ENCODE data around the gene FEV. TPM values are rescaled to one million over a fixed set of nuclear protein-coding genes. Genes with fewer than 3 reads are reported as not detected.
A peak's percentile ranks its signal among the peaks of the same experiment; 100 is the strongest.

The FEV gene
- total RNA-seq, 2 donors from 2014 or later: 1.8 to 25.9 TPM

GRCh38 chr2:219009294-219009693 is 24.3 kb upstream of the FEV start:
- Histone ChIP-seq H3K36me3 (no peaks in the 10 kb centered on the region), H3K9me3 (no peaks in the 10 kb centered on the region), H3K27me3 (replicated peaks; ENCODE audit: insufficient read depth) (no peaks in the 10 kb centered on the region), H3K4me3 (no peak overlapping the region), H3K4me1 (replicated peaks) (no peaks in the 10 kb centered on the region), H3K27ac (no peak overlapping the region)
- no peak for TF ChIP-seq POLR2AphosphoS5 (IDR thresholded peaks at IDR 0.05)
- no peak for TF ChIP-seq CTCF (IDR thresholded peaks at IDR 0.05)
- no peak for TF ChIP-seq POLR2A (IDR thresholded peaks at IDR 0.05)
- 77% methylated on average over 2 of the region's 2 CpGs for WGBS
- DNase-seq (ENCODE audit: low spot score): no peak
- intact Hi-C loops (cut with DNase I): no loop called here

- TF ChIP-seq CTCF (IDR thresholded peaks at IDR 0.05): no peak
- no peak for TF ChIP-seq POLR2A (IDR thresholded peaks at IDR 0.05)
- no peak for TF ChIP-seq POLR2AphosphoS5 (IDR thresholded peaks at IDR 0.05)
- H3K36me3 ChIP-seq: no peaks in the 10 kb centered on the region
- H3K27me3 ChIP-seq (replicated peaks; ENCODE audit: insufficient read depth): no peaks in the 10 kb centered on the region
- WGBS: 94% methylated on average over 3 of the region's 3 CpGs
- H3K9me3 ChIP-seq: no peaks in the 10 kb centered on the region
- intact Hi-C loops (cut with DNase I): no loop called here
- H3K4me1 ChIP-seq (replicated peaks): peaks cover 10% of the 10 kb centered on the region
- no peak for DNase-seq (ENCODE audit: low spot score)
- H3K27ac ChIP-seq: no peak overlapping the region
- no peak overlapping the region for H3K4me3 ChIP-seq
Measured at GRCh38 chr2:219003979-219004378, 19.0 kb upstream of the FEV start.

- intact Hi-C loops (cut with DNase I): no loop called here
- TF ChIP-seq POLR2A (IDR thresholded peaks at IDR 0.05) (no peak), POLR2AphosphoS5 (IDR thresholded peaks at IDR 0.05) (no peak), CTCF (IDR thresholded peaks at IDR 0.05) (no peak)
- Histone ChIP-seq H3K27me3 (replicated peaks; ENCODE audit: insufficient read depth) (no peaks in the 10 kb centered on the region), H3K4me1 (replicated peaks) (peaks cover 10% of the 10 kb centered on the region), H3K9me3 (no peaks in the 10 kb centered on the region), H3K27ac (peak overlapping the region in 1 of 2 donors; percentile 95), H3K36me3 (no peaks in the 10 kb centered on the region), H3K4me3 (peak overlapping the region in 1 of 2 donors; percentile 53)
- no peak for DNase-seq (ENCODE audit: low spot score)
- 15% methylated on average over 20 of the region's 20 CpGs for WGBS
Measured at GRCh38 chr2:219003267-219003634, 18.3 kb upstream of the FEV start.

GRCh38 chr2:219002395-219003266 is 17.6 kb upstream of the FEV start:
- Histone ChIP-seq H3K27ac (peak overlapping the region; percentile 93 to 95), H3K4me1 (replicated peaks) (peaks cover 10% of the 10 kb centered on the region), H3K9me3 (no peaks in the 10 kb centered on the region), H3K27me3 (replicated peaks; ENCODE audit: insufficient read depth) (no peaks in the 10 kb centered on the region), H3K36me3 (no peaks in the 10 kb centered on the region), H3K4me3 (peak overlapping the region; percentile 22 to 53)
- intact Hi-C loops (cut with DNase I): no loop called here
- DNase-seq (ENCODE audit: low spot score): peak; percentile 76
- TF ChIP-seq CTCF (IDR thresholded peaks at IDR 0.05) (peak in 3 of 4 experiments; percentile 56 to 91 (median 69)), POLR2A (IDR thresholded peaks at IDR 0.05) (no peak), POLR2AphosphoS5 (IDR thresholded peaks at IDR 0.05) (peak; percentile 43)
- whole genome bisulfite sequencing: 1% methylated on average over 68 of the region's 72 CpGs

Data from prostate gland (tissue), 2 donors.